Pulmonary artery endothelial cell (primary cell): ENCODE data around the gene VSIG8. TPM values are rescaled to one million over a fixed set of nuclear protein-coding genes. Genes with fewer than 3 reads are reported as not detected.
A peak's percentile ranks its signal among the peaks of the same experiment; 100 is the strongest.
"Not testable (repeated sequence)": the region's sequence is repeated elsewhere in the genome, so short reads cannot be mapped to it uniquely, and the experiment has no call there.

Source experiments
- DNase-seq: peaks from one replicate; pipeline ENCODE4 v3.0.0-alpha.2; 2011; ENCODE audit warnings: low read depth, low spot score
- total RNA-seq: library from RNA; depleted of rRNA; stranded (reverse); fragments of >200 nt; gene quantifications from 2 replicates; pipeline ENCODE4 v1.2.3, GENCODE V29; 2014

Gene VSIG8, protein sequence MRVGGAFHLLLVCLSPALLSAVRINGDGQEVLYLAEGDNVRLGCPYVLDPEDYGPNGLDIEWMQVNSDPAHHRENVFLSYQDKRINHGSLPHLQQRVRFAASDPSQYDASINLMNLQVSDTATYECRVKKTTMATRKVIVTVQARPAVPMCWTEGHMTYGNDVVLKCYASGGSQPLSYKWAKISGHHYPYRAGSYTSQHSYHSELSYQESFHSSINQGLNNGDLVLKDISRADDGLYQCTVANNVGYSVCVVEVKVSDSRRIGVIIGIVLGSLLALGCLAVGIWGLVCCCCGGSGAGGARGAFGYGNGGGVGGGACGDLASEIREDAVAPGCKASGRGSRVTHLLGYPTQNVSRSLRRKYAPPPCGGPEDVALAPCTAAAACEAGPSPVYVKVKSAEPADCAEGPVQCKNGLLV
- total RNA-seq = not detected in 2 replicates

DNA sequence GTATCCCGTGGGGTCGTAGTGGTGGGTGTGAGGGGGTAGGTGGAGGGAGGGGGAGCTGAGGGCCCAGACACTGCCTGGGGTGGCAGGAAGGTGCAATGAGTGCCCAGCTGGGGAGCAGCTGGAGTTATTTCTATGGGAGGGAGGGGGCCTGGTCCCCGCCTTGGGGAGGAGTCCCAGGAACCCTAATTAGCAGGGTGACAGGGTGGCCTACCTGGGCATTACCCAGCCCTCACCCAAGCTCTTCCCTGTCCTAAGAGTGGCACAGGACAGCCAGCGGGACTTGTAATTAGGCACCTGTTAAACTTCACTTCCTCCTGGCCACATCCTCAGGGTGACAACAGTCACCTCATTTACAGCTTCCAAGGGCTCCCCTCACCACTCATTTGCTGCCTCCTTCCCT, at the start of gene VSIG8:
TSS of gene VSIG8 (minus strand) at position 101 of the 400 bp plus-strand sequence. CDS start 136 bp downstream, outside the sequence.
- no peak for DNase-seq

DNA sequence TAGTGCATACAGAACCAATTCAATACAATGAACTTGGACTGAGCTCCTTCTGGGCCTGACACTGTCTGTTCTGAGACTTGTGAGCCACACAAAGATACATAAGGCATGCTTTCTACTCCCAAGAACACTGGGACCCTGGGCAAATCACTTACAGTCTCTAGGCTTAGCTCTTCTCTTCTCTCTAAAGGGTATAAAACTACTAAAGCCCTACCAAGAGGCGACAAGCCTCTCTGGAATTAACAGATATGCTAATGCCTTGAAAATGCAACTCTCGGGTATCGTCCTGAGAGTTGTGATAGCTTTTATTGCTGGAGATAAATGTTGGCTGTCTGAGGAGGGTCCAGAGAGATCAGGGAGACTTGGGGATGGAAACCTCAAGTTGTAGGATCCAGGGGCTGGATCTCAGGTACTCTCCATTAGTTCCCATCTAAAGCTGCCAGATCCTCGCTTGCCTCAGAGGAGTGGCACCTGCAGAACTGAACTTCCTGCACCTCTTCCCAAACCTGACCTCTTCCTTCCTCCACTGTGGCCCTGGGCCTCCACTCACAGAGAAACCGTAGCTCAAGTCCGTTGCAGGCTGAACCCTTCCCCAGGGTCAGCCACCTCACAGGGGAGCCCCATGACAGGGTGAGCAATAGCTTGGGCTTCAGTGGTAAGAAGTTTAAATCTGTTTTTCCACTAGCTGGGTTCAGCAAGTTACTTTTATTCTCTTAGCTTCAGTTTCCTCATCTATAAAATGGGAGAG, 49.0 kb upstream of the VSIG8 start:
- no peak for DNase-seq

- no peak for DNase-seq
Observed at GRCh38 chr1:159908031-159908940, 45.8 kb upstream of the VSIG8 start.

GRCh38 chr1:159906960-159907359, 44.5 kb upstream of the VSIG8 start:
- DNase-seq = no peak

DNA sequence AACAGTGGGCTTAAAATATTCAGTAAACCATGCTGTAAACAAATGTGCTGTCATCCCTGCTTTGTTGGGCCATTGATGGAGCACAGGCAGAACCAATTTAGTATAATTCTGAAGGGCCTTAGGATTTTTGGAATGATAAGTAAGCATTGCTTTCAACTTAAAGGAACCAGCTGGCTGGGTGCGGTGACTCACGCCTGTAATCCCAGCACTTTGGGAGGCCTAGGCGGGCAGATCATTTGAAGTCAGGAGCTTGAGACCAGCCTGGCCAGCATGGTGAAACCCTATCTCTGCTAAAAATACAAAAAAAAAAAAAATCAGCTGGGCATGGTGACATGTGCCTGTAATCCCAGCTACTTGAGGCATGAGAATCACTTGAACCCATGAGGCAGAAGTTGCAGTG, 41.6 kb upstream of the VSIG8 start:
- not testable (repeated sequence) for DNase-seq

GRCh38 chr1:159902541-159902940, 40.1 kb upstream of the VSIG8 start:
- no peak for DNase-seq

- DNase-seq = no peak
Observed at GRCh38 chr1:159900755-159901360, 38.4 kb upstream of the VSIG8 start.

DNA sequence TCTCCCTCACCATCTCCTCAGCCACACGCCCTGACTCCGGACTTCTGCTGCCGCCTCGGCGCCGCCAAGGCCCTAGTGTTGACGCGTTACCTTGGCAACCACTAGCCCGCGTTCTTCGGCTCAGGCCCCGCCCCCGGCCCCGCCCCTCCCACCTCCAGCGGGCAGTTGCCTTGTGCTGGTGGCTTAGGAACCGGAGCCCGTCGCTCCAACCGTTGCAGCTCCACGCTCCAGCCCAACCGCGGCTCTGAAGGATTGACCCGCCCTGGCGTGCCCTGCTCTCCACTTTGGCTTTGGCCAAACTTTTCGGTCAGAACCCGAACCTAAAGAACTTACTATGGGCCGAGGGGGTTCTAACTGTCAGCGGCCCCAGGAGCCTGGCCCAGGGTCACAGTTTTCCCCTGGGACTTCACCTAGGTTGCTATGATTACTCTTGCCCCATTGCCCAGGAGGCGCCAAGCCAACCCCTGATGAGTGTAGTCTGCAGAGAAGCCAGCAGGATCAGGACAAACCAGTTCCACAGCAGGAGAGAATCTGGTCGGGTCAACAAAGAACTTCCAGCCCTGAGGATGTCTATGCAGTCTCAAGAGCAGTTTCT, 37.7 kb upstream of the VSIG8 start, which contains the start of gene CFAP45:
TSS of gene CFAP45 (minus strand) at position 80 of the 595 bp plus-strand sequence. CDS start at position 13, 67 bp downstream.
- DNase-seq = peak; percentile 53

- not testable (repeated sequence) for DNase-seq
Observed at GRCh38 chr1:159899634-159900033, 37.2 kb upstream of the VSIG8 start.

DNA sequence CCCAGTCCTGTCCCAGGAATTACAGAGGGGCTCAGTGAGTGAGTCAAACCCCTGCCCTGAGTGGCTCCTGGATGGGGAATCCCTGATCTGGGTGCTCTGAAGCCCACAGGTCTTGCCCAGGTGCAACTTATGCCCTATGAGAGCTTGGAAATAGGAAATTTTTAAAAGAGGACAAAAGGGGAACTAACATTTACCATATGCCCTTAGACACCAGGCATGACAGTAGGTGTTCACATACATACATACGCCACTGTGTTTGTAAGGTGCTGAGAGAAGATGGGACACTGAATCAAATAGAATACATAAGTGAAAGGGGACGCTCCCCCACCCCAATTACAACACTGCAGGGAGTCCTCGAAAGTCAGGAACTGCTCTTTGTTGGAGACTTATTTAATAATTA, 36.1 kb upstream of the VSIG8 start:
- DNase-seq = no peak

- DNase-seq = no peak
Observed at GRCh38 chr1:159897962-159898361, 35.5 kb upstream of the VSIG8 start.

- DNase-seq = no peak
Observed at GRCh38 chr1:159896546-159896930, 34.1 kb upstream of the VSIG8 start.

- DNase-seq = no peak
Observed at GRCh38 chr1:159895836-159896545, 33.5 kb upstream of the VSIG8 start.

- DNase-seq = no peak
Observed at GRCh38 chr1:159895286-159895685, 32.8 kb upstream of the VSIG8 start.

GRCh38 chr1:159892944-159893343, 30.5 kb upstream of the VSIG8 start:
- DNase-seq = no peak

- peak; percentile 79 for DNase-seq
Observed at GRCh38 chr1:159891275-159892157, 29.1 kb upstream of the VSIG8 start.

GRCh38 chr1:159890390-159890789, 27.9 kb upstream of the VSIG8 start:
- DNase-seq = no peak

GRCh38 chr1:159889821-159890252, 27.4 kb upstream of the VSIG8 start:
- DNase-seq = peak; percentile 71

GRCh38 chr1:159889202-159889601, 26.7 kb upstream of the VSIG8 start:
- no peak for DNase-seq
